Breast epithelium (tissue), 3 donors: ENCODE data around the gene CRYZL1.

Experiments
- POLR2A ChIP-seq: fragments of 450-650 bp; IDR thresholded peaks from one replicate; pipeline ENCODE4 v1.6.1; 2016; ENCODE audit warnings: antibody characterized with exemption, mild to moderate bottlenecking, moderate library complexity
- POLR2AphosphoS5 ChIP-seq, 3 donors: sonication (generic); formaldehyde crosslinking; IDR thresholded peaks; one replicate each; pipeline ENCODE4 v1.6.1; 2017; ENCODE audit warnings: antibody characterized with exemption in 3 of 3
- TF ChIP-seq, protein P1 (sequence below), 3 donors: fragments of 450-650 bp; IDR thresholded peaks; one replicate each; pipeline ENCODE4 v1.5.1; 2016 to 2017; ENCODE audit warnings: antibody characterized with exemption in 3 of 3, mild to moderate bottlenecking in 3 of 3, moderate library complexity in 3 of 3

DNA sequence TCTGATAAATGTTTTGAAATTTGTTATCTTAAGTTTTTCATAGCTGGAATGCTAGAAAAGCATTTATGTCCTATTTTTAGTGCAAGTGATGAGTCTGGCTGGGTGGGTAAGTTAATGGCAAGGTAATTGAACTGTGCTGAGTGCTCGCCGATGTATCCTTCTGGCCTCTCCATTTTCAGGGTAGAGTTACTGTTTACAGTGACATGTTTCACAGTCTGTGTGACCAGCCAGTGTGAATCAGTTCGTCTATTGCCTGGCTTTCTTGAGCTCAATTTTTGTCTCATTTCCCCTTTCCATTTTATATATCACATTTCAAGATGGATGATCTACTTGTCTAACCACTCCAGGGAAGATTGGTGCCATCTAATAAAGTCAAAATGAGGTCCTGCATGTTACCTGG is 44.8 kb upstream of the CRYZL1 start:
- TF ChIP-seq, protein P1, sequence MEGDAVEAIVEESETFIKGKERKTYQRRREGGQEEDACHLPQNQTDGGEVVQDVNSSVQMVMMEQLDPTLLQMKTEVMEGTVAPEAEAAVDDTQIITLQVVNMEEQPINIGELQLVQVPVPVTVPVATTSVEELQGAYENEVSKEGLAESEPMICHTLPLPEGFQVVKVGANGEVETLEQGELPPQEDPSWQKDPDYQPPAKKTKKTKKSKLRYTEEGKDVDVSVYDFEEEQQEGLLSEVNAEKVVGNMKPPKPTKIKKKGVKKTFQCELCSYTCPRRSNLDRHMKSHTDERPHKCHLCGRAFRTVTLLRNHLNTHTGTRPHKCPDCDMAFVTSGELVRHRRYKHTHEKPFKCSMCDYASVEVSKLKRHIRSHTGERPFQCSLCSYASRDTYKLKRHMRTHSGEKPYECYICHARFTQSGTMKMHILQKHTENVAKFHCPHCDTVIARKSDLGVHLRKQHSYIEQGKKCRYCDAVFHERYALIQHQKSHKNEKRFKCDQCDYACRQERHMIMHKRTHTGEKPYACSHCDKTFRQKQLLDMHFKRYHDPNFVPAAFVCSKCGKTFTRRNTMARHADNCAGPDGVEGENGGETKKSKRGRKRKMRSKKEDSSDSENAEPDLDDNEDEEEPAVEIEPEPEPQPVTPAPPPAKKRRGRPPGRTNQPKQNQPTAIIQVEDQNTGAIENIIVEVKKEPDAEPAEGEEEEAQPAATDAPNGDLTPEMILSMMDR (IDR thresholded peaks at IDR 0.05): no peak
- TF ChIP-seq POLR2AphosphoS5 (IDR thresholded peaks at IDR 0.05): no peak
- no peak for TF ChIP-seq POLR2A
